Measurements from ENCODE around the gene CPS1. TPM values are rescaled to one million over a fixed set of nuclear protein-coding genes. Genes with fewer than 3 reads are reported as not detected.

The CPS1 gene
- total and polyA plus RNA-seq, 2 of the 4 experiments (the other 2 are of a cell fraction): 5.4 to 20.1 TPM

GRCh38 chr2:210718503-210718902 lies 162.1 kb downstream of the CPS1 start:
- H3K9me1 ChIP-seq (ENCODE audit: insufficient read depth, low read length): no peaks in the 10 kb centered on the region
- in situ Hi-C loops (cut with MboI; ENCODE audit: low sequenced_read_pairs): no loop called here
- H3K14ac ChIP-seq (replicated peaks; ENCODE audit: low read depth, low read length): no peak overlapping the region
- no peak for DNase-seq
- no peak overlapping the region for H3K56ac ChIP-seq (ENCODE audit: extremely low read depth, insufficient read depth, low read length)
- dilution Hi-C loops (cut with HindIII; ENCODE audit: low sequenced_read_pairs, unreplicated experiment): no loop called here
- ChIA-PET POLR2A (ENCODE audit: unreplicated experiment) (no interaction called here), CTCF (no interaction called here)
- no peak overlapping the region for H2AFZ ChIP-seq (replicated peaks; ENCODE audit: low read length, poor library complexity)
- intact Hi-C loops (cut with micrococcal nuclease): no loop called here
- H3K23ac ChIP-seq (ENCODE audit: low read depth, low read length): no peak overlapping the region
- H2AK5ac ChIP-seq (ENCODE audit: low read depth, low read length): no peak overlapping the region
- no peaks in the 10 kb centered on the region; the same call in 1 of the 2 replicates for H3K9me3 ChIP-seq (ENCODE audit: control insufficient read depth, insufficient read depth, low read length)
- H2BK5ac ChIP-seq (ENCODE audit: low read depth, low read length, poor library complexity, severe bottlenecking): no peak overlapping the region
- no peaks in the 10 kb centered on the region for H3K27me3 ChIP-seq (ENCODE audit: control insufficient read depth, insufficient read depth, low read length)
- no peak overlapping the region for H4K8ac ChIP-seq (ENCODE audit: low read depth in 2 of 2, low read length in 2 of 2)
- no peak for TF ChIP-seq MXI1 (IDR thresholded peaks at IDR 0.05; ENCODE audit: borderline replicate concordance, low read depth, low read length)
- TF ChIP-seq FOS (IDR thresholded peaks at IDR 0.05; ENCODE audit: low read depth, low read length): no peak
- no peak for TF ChIP-seq RAD21 (IDR thresholded peaks at IDR 0.05; ENCODE audit: low read length)
- no peak for TF ChIP-seq NFE2L2 (IDR thresholded peaks at IDR 0.05; ENCODE audit: low read depth, low read length)
- TF ChIP-seq SMC3 (IDR thresholded peaks at IDR 0.05; ENCODE audit: low read depth, low read length): no peak
- TF ChIP-seq MAFK (IDR thresholded peaks at IDR 0.05; ENCODE audit: low read depth, low read length): no peak
- TF ChIP-seq MAZ (IDR thresholded peaks at IDR 0.05; ENCODE audit: borderline replicate concordance, low read depth, low read length): no peak
- no peak for TF ChIP-seq ELK1 (IDR thresholded peaks at IDR 0.05; ENCODE audit: borderline replicate concordance, low read depth, low read length)
- TF ChIP-seq RFX5 (IDR thresholded peaks at IDR 0.05; ENCODE audit: low read depth, low read length): no peak
- no peak for TF ChIP-seq CTCF (conservative IDR thresholded peaks at IDR 0.05; ENCODE audit: low read depth, low read length)
- no peak overlapping the region for H2BK20ac ChIP-seq (ENCODE audit: low read depth, low read length)
- H3K79me1 ChIP-seq (ENCODE audit: low read depth in 1 of 2, low read length in 2 of 2): no peaks in the 10 kb centered on the region
- no peak overlapping the region for H4K5ac ChIP-seq (ENCODE audit: low read depth, low read length)
- H2AK9ac ChIP-seq (replicated peaks; ENCODE audit: low read depth, low read length, poor library complexity): no peak overlapping the region
- no peaks in the 10 kb centered on the region for H4K20me1 ChIP-seq (ENCODE audit: insufficient read depth, low read length)
- H3K27ac ChIP-seq (ENCODE audit: insufficient read depth, low read length): no peak overlapping the region
- no peak overlapping the region for H2BK120ac ChIP-seq (ENCODE audit: low read depth, low read length)
- H3K4me1 ChIP-seq (ENCODE audit: control insufficient read depth, insufficient read depth, low read length): no peaks in the 10 kb centered on the region
- H3K4me2 ChIP-seq (ENCODE audit: low read depth, low read length): no peak overlapping the region
- no peak overlapping the region for H4K91ac ChIP-seq (ENCODE audit: insufficient read depth, low read depth, low read length)
- H3K4me3 ChIP-seq (ENCODE audit: insufficient read depth, low read depth, low read length): no peak overlapping the region
- H3K9ac ChIP-seq (ENCODE audit: low read depth, low read length): no peak overlapping the region
- no peaks in the 10 kb centered on the region for H3K36me3 ChIP-seq (ENCODE audit: control insufficient read depth, insufficient read depth, low read length)
- no peak overlapping the region for H3K4ac ChIP-seq (ENCODE audit: low read depth, low read length)
- no TSS peak for BruUV-seq (replicated peaks)
- H3K18ac ChIP-seq (ENCODE audit: low read depth, low read length): no peak overlapping the region
- no peak overlapping the region for H2BK15ac ChIP-seq (ENCODE audit: low read depth, low read length)
- WGBS, 2 experiments (ENCODE audit: extremely low coverage in 2 of 2, insufficient read length in 1 of 2): no CpG with 5 or more reads among the region's 3 CpGs
- no peak for ATAC-seq (ENCODE audit: low read depth)

Data from IMR-90 (cell line).